ENCODE data around the gene PSMA4.
"Not testable (repeated sequence)": the region's sequence is repeated elsewhere in the genome, so short reads cannot be mapped to it uniquely, and the experiment has no call there.

The PSMA4 gene

GRCh38 chr15:78551902-78552301, 11.7 kb downstream of the PSMA4 start:
- no peak for DNase-seq (ENCODE audit: low read depth in 2 of 2)

- DNase-seq (ENCODE audit: low read depth in 2 of 2) = no peak
These were observed 12.4 kb downstream of the PSMA4 start for GRCh38 chr15:78552597-78552996.

DNA sequence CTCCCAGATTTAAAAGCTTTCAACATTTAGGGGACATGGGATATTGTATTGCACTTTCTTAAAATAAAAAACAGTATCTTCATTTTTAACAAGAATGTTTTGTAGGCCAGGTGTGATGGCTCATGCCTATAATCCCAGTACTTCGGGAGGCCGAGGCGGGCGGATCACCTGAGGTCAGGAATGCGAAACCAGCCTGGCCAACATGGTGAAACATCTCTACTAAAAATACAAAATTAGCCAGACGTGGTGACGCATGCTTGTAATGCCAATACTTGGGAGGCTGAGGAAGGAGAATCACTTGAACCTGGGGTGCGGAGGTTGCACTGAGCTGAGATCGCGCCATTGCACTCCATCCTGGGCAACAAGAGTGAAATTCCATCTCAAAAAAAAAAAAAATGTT, 20.0 kb downstream of the PSMA4 start:
- DNase-seq (ENCODE audit: low read depth in 2 of 2) = not testable (repeated sequence)

- no peak for DNase-seq (ENCODE audit: low read depth in 2 of 2)
These were observed 21.2 kb downstream of the PSMA4 start for GRCh38 chr15:78561490-78561889.

GRCh38 chr15:78563092-78563491, 22.8 kb downstream of the PSMA4 start:
- DNase-seq (ENCODE audit: low read depth in 2 of 2) = no peak

- no peak for DNase-seq (ENCODE audit: low read depth in 2 of 2)
These were observed 24.5 kb downstream of the PSMA4 start for GRCh38 chr15:78564743-78565096.

DNA sequence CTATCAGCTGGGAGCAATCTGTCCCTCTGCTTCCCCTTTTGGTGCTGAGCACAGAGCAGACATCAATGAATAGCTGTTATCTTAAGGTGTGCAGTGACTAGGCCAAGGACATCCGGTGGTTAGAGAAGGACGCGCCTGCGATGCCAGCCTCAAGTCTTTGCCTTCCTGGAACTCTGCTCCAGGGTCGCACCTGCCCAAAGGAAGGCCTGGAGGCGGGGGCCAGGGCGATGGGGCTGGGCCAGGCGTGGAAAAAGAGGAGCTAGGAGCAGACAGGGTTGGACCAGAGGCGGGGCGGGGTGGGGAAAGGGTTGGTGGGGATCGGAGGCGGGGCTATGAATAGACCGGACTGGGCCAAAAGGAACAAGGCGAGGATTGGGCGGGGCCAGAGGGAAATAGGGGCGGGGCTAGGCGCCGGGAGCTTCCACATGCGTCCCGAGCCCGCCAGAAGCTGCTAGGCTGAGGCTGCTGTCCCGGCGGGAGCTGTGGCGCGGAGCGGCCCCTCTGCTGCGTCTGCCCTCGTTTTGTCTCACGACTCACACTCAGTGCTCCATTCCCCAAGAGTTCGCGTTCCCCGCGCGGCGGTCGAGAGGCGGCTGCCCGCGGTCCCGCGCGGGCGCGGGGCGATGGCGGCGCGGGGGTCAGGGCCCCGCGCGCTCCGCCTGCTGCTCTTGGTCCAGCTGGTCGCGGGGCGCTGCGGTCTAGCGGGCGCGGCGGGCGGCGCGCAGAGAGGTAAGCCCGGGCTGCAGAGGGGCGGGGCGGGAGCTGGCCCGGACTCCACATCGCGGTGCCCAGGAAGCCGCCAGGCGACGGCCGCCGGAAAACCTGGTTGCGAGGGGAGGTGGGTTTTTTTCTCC, 25.1 kb downstream of the PSMA4 start, which contains the start of gene CHRNA5:
Gene CHRNA5 (plus strand): TSS at position 424 of the 854 bp plus-strand sequence. CDS start 200 bp downstream, at position 624.
- DNase-seq (ENCODE audit: low read depth in 2 of 2) = peak; percentile 56 to 76

DNA sequence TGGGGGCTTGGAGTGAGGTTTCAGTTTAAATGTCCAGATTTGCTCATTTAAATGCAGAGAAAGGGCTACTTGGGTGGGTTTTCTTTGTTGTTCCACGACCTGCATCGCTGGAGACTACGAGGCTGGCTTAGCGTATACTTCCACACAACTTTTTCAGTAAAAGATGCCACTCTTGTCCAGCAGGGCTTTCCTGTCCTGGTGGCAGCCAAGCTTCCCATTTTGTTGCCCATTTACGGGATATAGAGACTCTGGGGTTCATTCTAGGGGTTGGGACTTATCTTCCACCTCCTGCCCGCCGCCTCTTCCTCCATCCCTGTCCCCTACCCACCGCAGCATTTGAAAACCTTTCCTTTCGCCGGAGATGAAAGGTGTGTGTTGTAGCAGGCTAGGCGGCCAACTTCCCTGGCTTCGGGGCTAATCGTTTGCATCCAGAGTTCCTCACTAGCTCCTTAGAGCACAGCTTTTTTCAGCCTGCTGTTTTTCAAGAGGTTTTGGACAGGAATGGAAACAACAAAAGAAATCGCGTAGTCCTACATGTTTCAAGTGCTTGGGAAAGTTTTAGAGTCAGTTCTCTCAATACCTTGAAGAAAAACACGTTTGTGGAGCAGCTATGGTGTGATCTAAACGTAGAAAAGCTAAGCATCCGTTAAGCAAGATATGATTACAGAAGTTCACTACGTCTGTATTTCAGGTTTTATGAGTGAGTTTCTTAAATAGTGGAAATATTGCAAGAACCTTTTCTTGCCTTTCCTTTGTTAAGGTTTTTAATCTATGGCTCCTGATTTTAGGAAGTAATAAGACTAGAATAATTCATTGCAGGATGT, 25.9 kb downstream of the PSMA4 start:
- no peak for DNase-seq (ENCODE audit: low read depth in 2 of 2)

- no peak for DNase-seq (ENCODE audit: low read depth in 2 of 2)
These were observed 27.3 kb downstream of the PSMA4 start for GRCh38 chr15:78567531-78567930.

- DNase-seq (ENCODE audit: low read depth in 2 of 2) = no peak
These were observed 30.5 kb downstream of the PSMA4 start for GRCh38 chr15:78570710-78571109.

GRCh38 chr15:78571382-78571781, 31.1 kb downstream of the PSMA4 start:
- DNase-seq (ENCODE audit: low read depth in 2 of 2) = no peak

DNA sequence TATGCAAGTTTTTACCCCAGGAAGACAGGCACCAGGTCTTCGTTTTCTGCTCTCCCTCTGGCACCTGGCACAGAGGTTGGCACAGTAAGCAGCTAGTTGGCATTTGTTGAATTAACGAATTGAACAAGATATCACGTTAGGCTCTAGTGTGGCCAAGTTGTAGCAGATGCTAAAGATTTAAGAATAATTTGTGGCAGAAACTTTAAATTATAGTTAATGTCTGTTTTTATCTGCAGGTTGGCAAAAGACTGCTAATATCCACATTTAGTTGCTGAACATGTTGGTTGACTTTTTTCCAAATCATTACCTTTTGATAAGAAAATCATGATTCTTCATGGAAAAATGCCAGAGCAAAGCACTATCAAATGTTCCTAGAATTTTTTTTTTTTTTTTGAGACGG, 33.2 kb downstream of the PSMA4 start:
- no peak for DNase-seq (ENCODE audit: low read depth in 2 of 2)

- DNase-seq (ENCODE audit: low read depth in 2 of 2) = no peak
These were observed 34.7 kb downstream of the PSMA4 start for GRCh38 chr15:78574944-78575343.

DNA sequence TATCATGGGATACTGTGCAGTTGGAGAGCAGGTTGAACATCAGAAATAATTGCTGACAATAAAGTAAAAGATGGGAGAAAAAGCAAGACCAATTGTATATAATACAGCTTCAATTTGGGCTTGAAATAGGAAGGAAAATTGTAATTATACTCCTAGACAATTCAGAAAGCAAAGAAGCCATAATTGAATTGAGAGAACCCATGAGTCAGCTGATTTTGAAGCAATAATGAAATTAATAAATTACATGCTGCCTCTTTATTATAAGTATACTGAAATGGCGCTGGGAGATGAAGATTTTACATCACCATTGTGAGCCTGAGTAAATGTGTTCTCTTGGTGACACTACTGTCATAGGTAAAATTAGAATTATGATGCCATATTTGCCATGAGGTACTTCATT, 57.3 kb downstream of the PSMA4 start:
- DNase-seq (ENCODE audit: low read depth in 2 of 2) = no peak

DNA sequence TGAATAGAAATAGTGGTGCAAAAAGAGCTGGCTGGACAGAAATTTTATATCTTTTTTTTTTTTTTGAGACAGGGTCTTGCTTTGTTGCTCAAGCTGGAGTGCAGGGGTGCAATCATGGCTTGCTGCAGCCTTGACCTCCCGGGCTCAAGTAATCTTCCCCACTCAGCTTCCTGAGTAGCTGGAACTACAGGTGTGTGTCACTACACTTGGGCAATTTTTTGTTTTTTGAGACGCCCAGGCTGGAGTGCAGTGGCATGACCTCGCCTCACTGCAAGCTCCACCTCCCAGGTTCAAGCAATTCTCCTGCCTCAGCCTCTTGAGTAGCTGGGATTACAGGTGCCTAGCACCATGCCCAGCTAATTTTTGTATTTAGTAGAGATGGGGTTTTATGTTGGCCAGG, 58.1 kb downstream of the PSMA4 start:
- no peak for DNase-seq (ENCODE audit: low read depth in 2 of 2)

DNA sequence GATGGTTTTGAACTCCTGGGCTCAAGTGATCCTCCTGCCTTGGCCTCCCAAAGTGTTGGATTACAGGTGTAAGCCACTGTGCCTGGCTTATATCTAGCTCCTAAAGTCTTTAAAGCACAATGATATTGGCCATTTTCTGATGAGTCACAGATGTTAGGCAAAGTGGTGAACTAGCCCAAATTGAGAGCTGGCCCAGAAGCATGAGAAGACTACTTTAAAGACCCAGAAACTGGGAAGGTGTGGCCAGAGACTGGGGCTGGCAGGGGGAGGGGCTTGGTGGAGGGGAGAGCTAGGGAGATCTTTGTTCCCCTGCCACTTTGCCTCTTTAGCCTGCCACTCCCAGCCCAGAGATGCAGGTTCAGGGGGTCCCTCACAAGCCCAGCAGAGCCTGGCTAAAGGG, 58.9 kb downstream of the PSMA4 start:
- DNase-seq (ENCODE audit: low read depth in 2 of 2) = no peak

Measured in stimulated activated CD4-positive, alpha-beta T cell treated with anti-CD3 and anti-CD28 coated beads, Interleukin-15, amount 100 ng/mL, for 48 hours (primary cell).